Activated T-helper 17 cell treated with anti-CD3 and anti-CD28 coated beads, Interleukin-2, amount 50 U/mL, for 72 hours (primary cell): ENCODE measurements around the gene PDZD8. TPM values are rescaled to one million over a fixed set of nuclear protein-coding genes. Genes with fewer than 3 reads are reported as not detected.
A peak's percentile ranks its signal among the peaks of the same experiment; 100 is the strongest.

ENCODE experiments used
- ATAC-seq: fragments of 150-1000 bp; cut with Tn5 transposase; replicated peaks from 2 replicates; pipeline ENCODE4 v1.10.0; 2021; ENCODE audit warnings: mild to moderate bottlenecking, moderate library complexity
- H3K27ac Mint-ChIP-seq: one replicate; pipeline ENCODE4 v1.8.0; 2022; ENCODE audit warnings: mixed read lengths
- H3K27me3 Mint-ChIP-seq: one replicate; pipeline ENCODE4 v1.8.0; 2022; ENCODE audit warnings: mixed read lengths
- H3K36me3 Mint-ChIP-seq: one replicate; pipeline ENCODE4 v1.8.0; 2022; ENCODE audit warnings: low read depth, mild to moderate bottlenecking, mixed read lengths
- H3K4me1 Mint-ChIP-seq: one replicate; pipeline ENCODE4 v1.8.0; 2022; ENCODE audit warnings: mixed read lengths
- H3K4me3 Mint-ChIP-seq: one replicate; pipeline ENCODE4 v1.8.0; 2022; ENCODE audit warnings: mild to moderate bottlenecking, mixed read lengths
- H3K9me3 Mint-ChIP-seq: one replicate; pipeline ENCODE4 v1.8.0; 2022; ENCODE audit warnings: mixed read lengths
- total RNA-seq, 2 donors: library from RNA; stranded (reverse); gene quantifications; one replicate each; pipeline ENCODE4 v1.2.3, GENCODE V29; 2022

The PDZD8 gene
- total RNA-seq, 2 donors from 2014 or later, result 14.7 to 15.6 TPM

DNA sequence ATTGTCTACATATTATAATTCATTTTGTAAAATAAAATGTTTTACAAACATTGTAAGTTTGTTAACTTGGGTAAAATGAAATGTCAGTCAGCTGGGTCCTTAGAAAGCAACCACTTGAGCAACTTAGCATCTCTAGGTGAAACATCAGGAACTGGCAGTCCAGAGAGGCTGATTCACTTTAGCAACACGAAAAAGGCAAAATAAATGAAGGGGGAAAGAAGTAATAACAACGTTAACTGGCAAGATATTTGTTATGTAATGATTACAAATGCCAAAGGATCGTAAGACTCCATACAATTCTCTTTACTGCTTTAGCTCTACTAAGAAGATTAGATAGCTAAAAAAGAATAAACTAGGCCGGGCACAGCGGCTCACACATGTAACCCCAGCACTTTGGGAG, 5.0 kb downstream of the PDZD8 start:
- Mint-ChIP-seq H3K27ac (peak overlapping the region; percentile 13), H3K36me3 (peaks cover 24% of the 10 kb centered on the region), H3K27me3 (no peaks in the 10 kb centered on the region), H3K4me1 (peaks cover 26% of the 10 kb centered on the region), H3K4me3 (no peak overlapping the region), H3K9me3 (no peaks in the 10 kb centered on the region)
- ATAC-seq, result no peak

DNA sequence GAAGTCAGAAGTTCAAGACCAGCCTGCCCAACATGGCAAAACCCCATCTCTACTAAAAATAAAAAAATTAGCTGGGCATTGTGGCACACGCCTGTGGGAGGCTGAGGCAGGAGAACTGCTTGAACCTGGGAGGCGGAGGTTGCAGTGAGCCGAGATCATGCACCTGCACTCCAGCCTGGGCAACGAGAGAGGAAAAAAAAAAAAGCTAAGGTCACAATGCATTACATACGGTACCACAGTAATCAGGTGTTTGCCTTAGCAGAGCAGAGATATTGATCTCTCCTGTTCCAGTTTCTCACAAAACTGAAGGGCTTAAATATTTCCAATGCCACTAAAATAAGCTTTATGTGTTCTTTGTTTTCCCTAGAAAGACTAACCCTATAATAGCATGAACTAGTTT, 7.5 kb downstream of the PDZD8 start:
- no peaks in the 10 kb centered on the region for H3K27me3 Mint-ChIP-seq
- H3K4me3 Mint-ChIP-seq, result no peak overlapping the region
- no peaks in the 10 kb centered on the region for H3K9me3 Mint-ChIP-seq
- ATAC-seq, result no peak
- no peak overlapping the region for H3K27ac Mint-ChIP-seq
- H3K4me1 Mint-ChIP-seq, result peaks cover 40% of the 10 kb centered on the region
- H3K36me3 Mint-ChIP-seq, result peaks cover 18% of the 10 kb centered on the region

GRCh38 chr10:117366741-117367140, 8.5 kb downstream of the PDZD8 start:
- H3K9me3 Mint-ChIP-seq, result no peaks in the 10 kb centered on the region
- H3K4me3 Mint-ChIP-seq, result no peak overlapping the region
- H3K27me3 Mint-ChIP-seq, result no peaks in the 10 kb centered on the region
- peaks cover 14% of the 10 kb centered on the region for H3K36me3 Mint-ChIP-seq
- H3K27ac Mint-ChIP-seq, result no peak overlapping the region
- peaks cover 35% of the 10 kb centered on the region for H3K4me1 Mint-ChIP-seq
- ATAC-seq, result no peak

DNA sequence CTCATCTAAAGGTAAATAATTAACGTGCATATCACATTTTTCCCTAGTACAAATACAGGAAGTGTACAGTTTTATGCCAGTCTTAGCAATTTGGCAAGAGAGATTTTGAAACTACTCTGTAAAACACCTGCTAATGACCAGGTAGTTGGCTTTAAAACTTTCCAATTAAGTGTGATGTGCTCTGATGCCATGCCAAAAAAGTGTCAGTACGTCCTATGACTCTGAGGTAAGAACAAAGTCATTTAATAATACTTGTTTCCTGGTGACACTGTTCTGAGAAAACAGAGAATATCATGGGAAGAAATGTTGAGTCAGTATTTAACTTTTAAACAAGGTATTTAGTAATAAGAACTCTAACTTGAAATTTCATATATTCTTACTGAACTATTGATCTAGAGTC, 9.6 kb downstream of the PDZD8 start:
- Mint-ChIP-seq H3K9me3 (no peaks in the 10 kb centered on the region), H3K4me3 (peak overlapping the region; percentile 11), H3K27ac (peak overlapping the region; percentile 17), H3K36me3 (peaks cover 14% of the 10 kb centered on the region), H3K27me3 (no peaks in the 10 kb centered on the region), H3K4me1 (peaks cover 35% of the 10 kb centered on the region)
- ATAC-seq, result peak; percentile 69

GRCh38 chr10:117364110-117364960, 10.9 kb downstream of the PDZD8 start:
- no peaks in the 10 kb centered on the region for H3K27me3 Mint-ChIP-seq
- no peak overlapping the region for H3K27ac Mint-ChIP-seq
- no peak for ATAC-seq
- H3K9me3 Mint-ChIP-seq, result no peaks in the 10 kb centered on the region
- peaks cover 34% of the 10 kb centered on the region for H3K4me1 Mint-ChIP-seq
- H3K36me3 Mint-ChIP-seq, result peaks cover 2% of the 10 kb centered on the region
- peak overlapping the region; percentile 12 for H3K4me3 Mint-ChIP-seq

- Mint-ChIP-seq H3K27me3 (no peaks in the 10 kb centered on the region), H3K36me3 (no peaks in the 10 kb centered on the region), H3K4me3 (peak overlapping the region; percentile 12), H3K9me3 (no peaks in the 10 kb centered on the region), H3K27ac (no peak overlapping the region), H3K4me1 (peaks cover 36% of the 10 kb centered on the region)
- ATAC-seq, result peak; percentile 84
These were observed 12.2 kb downstream of the PDZD8 start for GRCh38 chr10:117363028-117363427.

- Mint-ChIP-seq H3K9me3 (no peaks in the 10 kb centered on the region), H3K4me1 (peaks cover 34% of the 10 kb centered on the region), H3K36me3 (no peaks in the 10 kb centered on the region), H3K4me3 (no peak overlapping the region), H3K27me3 (no peaks in the 10 kb centered on the region), H3K27ac (no peak overlapping the region)
- ATAC-seq, result no peak
These were observed 12.9 kb downstream of the PDZD8 start for GRCh38 chr10:117362313-117362712.

DNA sequence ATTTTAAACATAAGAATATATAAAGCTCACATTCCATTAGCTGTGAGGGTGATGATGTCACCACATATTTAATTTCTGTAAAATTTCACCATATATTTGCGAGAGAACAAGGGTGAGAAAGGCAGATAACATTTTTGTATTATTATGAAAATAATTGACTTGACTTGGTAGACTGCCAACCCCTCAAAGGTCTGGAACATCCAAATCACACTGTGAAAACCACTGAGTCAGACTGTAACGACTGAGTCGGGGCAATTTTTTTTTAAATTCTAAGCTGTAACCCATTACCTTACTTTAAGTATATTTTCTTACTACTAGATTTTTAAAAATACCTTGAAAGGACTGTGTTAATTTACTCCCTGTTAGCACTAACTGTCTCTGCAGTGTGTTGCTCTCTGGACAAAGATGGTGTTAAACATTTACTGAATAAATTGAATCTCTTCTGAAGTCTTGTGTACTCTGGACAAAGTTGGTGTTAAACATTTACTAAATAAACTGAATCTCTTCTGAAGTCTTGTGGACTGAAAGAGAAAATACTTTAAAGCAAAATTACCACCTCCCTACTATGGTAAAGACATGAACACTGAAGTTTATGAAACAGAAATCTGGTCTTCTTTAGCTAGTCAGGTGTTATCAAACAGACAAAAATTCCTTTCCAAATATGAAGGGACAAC, 14.1 kb downstream of the PDZD8 start:
- no peaks in the 10 kb centered on the region for H3K36me3 Mint-ChIP-seq
- H3K4me1 Mint-ChIP-seq, result peaks cover 30% of the 10 kb centered on the region
- no peak for ATAC-seq
- no peak overlapping the region for H3K4me3 Mint-ChIP-seq
- H3K27ac Mint-ChIP-seq, result no peak overlapping the region
- H3K9me3 Mint-ChIP-seq, result no peaks in the 10 kb centered on the region
- H3K27me3 Mint-ChIP-seq, result no peaks in the 10 kb centered on the region

DNA sequence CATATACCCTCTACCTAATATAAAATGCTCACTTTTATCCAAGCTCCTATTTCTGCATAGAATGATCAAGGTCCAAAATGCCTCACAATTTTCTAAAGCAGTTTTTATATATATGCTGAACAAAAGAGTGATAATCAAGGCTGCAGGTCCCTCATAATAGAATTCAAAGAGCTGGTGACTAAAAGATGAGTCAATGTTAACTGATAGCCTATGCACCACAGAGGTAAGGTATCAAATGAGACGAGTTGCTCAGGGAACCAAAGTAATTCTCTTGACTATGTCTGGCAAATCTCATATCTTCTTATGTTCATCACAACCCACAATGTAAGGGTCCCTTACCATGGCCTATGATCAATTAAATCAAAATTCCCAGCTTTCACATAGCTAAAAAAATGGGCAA, 15.2 kb downstream of the PDZD8 start:
- no peaks in the 10 kb centered on the region for H3K36me3 Mint-ChIP-seq
- H3K4me1 Mint-ChIP-seq, result peaks cover 34% of the 10 kb centered on the region
- H3K4me3 Mint-ChIP-seq, result peak overlapping the region; percentile 6
- no peaks in the 10 kb centered on the region for H3K9me3 Mint-ChIP-seq
- ATAC-seq, result peak; percentile 78
- H3K27me3 Mint-ChIP-seq, result no peaks in the 10 kb centered on the region
- peak overlapping the region; percentile 1 for H3K27ac Mint-ChIP-seq

- Mint-ChIP-seq H3K27me3 (no peaks in the 10 kb centered on the region), H3K27ac (peak overlapping the region; percentile 14), H3K4me1 (peaks cover 32% of the 10 kb centered on the region), H3K9me3 (no peaks in the 10 kb centered on the region), H3K4me3 (no peak overlapping the region), H3K36me3 (no peaks in the 10 kb centered on the region)
- no peak for ATAC-seq
These were observed 20.2 kb downstream of the PDZD8 start for GRCh38 chr10:117355072-117355471.

DNA sequence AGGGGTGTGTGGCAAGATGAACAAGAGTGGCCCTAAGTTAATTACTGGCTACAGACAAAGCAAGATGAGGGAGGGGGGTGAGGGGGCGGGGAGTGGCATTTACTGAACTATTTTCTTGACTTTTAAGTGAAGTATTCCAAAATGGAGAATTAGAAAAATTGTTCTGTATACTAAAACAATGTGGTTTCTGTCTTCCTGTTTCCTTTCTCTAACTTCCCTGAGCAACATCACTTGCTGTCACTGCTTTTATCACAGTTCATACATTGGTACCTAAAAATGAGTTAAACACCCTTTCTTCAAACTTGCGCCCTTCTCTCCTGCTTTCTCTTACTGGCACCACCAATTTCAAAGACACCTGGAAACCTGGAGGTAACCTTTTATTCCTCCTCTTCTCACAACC, 21.6 kb downstream of the PDZD8 start:
- Mint-ChIP-seq H3K36me3 (no peaks in the 10 kb centered on the region), H3K4me1 (peaks cover 34% of the 10 kb centered on the region), H3K9me3 (no peaks in the 10 kb centered on the region), H3K27me3 (no peaks in the 10 kb centered on the region), H3K4me3 (no peak overlapping the region), H3K27ac (peak overlapping the region; percentile 49)
- ATAC-seq, result no peak

DNA sequence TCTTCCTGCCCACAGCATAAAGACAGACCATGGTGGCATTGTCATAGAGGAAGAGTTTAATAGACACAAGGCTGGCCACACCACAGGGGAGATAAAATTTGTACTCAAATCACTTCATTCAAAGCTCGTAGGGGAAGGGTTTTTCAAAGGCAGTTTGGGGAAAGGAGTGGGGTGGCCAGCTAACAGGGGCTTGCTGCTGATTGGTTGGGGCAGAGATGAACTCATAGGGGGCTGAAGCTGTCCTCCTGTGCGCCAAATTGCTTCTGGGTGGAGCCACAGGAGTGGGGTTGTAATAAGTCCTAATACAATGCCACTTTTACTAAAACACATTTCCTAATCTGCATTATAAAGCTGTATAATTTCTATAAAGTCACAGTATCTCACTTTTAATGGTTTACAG, 22.5 kb downstream of the PDZD8 start:
- ATAC-seq, result no peak
- H3K36me3 Mint-ChIP-seq, result no peaks in the 10 kb centered on the region
- H3K27me3 Mint-ChIP-seq, result no peaks in the 10 kb centered on the region

DNA sequence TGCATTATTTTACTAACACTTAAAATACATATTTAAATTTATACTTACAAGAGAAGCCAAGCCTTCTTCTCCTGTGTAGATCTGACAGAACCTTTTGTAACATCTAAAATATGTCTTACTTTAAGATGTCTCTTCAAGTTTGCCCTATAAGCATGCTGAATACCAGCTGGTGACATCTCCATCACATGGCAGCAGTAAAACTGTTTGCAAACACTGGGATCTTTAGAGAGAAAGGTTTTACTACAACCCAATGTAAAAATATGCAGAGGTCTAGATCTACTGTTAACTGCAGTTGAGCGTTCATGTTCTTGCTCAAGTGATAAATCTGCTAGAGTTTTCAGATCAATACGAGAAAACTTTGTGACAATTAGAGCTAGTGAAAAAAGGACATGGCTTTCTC, 23.2 kb downstream of the PDZD8 start:
- no peaks in the 10 kb centered on the region for H3K36me3 Mint-ChIP-seq
- H3K27ac Mint-ChIP-seq, result no peak overlapping the region
- no peak overlapping the region for H3K4me3 Mint-ChIP-seq
- H3K4me1 Mint-ChIP-seq, result peaks cover 36% of the 10 kb centered on the region
- no peak for ATAC-seq
- H3K9me3 Mint-ChIP-seq, result no peaks in the 10 kb centered on the region
- H3K27me3 Mint-ChIP-seq, result no peaks in the 10 kb centered on the region

More for the DNA sequence above, 22.5 kb downstream of the PDZD8 start:
- Mint-ChIP-seq H3K4me1 (peaks cover 30% of the 10 kb centered on the region), H3K4me3 (no peak overlapping the region), H3K9me3 (no peaks in the 10 kb centered on the region), H3K27ac (no peak overlapping the region)

DNA sequence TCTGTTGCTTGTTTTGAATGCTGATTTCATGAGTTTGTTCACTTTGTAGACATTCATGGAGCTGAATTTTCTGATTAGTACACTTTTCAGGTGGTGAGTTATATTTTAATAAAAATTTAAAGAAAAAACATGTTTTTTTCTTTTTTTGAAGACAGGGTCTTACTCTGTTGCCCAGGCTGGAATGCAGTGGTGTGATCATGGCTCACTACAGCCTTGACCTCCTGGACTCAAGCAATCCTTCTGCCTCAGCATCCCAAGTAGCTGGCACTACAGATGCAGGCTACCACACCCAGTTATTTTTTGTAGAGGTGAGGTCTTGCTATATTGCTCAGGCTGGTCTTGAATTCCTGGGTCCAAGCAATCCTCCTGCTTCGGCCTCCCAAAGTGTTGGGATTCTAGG, 23.7 kb downstream of the PDZD8 start:
- no peaks in the 10 kb centered on the region for H3K27me3 Mint-ChIP-seq
- no peak overlapping the region for H3K27ac Mint-ChIP-seq
- no peak overlapping the region for H3K4me3 Mint-ChIP-seq
- H3K9me3 Mint-ChIP-seq, result no peaks in the 10 kb centered on the region
- no peak for ATAC-seq
- H3K36me3 Mint-ChIP-seq, result no peaks in the 10 kb centered on the region
- H3K4me1 Mint-ChIP-seq, result peaks cover 40% of the 10 kb centered on the region

DNA sequence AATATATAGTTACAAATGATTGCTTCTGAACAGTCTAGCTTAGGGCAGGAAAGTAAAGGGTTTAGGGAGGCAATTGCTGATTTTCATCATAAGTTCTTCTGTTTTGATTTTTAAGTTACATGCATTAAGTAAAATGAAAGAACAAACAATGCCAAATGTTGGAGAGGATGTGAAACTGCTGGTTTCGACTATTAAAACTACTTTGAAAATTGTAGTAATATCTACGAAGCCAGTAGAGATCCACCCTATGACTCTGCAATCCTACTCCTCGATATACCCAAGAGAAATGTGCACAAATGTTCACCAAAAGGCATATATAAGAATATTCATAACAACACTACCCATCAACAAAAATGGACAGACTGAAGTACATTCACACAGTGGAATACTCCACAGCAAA, 24.3 kb downstream of the PDZD8 start:
- ATAC-seq, result no peak
- peaks cover 40% of the 10 kb centered on the region for H3K4me1 Mint-ChIP-seq
- H3K4me3 Mint-ChIP-seq, result no peak overlapping the region
- H3K27me3 Mint-ChIP-seq, result no peaks in the 10 kb centered on the region
- H3K9me3 Mint-ChIP-seq, result no peaks in the 10 kb centered on the region
- H3K36me3 Mint-ChIP-seq, result no peaks in the 10 kb centered on the region
- H3K27ac Mint-ChIP-seq, result no peak overlapping the region
